K562 treated with DMSO at 1 percent for 48 hours (cell line): ENCODE results near the gene TROAP. TPM values are rescaled to one million over a fixed set of nuclear protein-coding genes. Genes with fewer than 3 reads are reported as not detected.

Experiments
- total RNA-seq: library from RNA; unstranded; fragments of 300-600 nt; gene quantifications from 2 replicates; pipeline ENCODE4 v1.2.3, GENCODE V29; 2022; ENCODE audit warnings: low replicate concordance; ENCODE audit errors: extremely low read depth

The TROAP gene
- not detected in 2 replicates for total RNA-seq

DNA sequence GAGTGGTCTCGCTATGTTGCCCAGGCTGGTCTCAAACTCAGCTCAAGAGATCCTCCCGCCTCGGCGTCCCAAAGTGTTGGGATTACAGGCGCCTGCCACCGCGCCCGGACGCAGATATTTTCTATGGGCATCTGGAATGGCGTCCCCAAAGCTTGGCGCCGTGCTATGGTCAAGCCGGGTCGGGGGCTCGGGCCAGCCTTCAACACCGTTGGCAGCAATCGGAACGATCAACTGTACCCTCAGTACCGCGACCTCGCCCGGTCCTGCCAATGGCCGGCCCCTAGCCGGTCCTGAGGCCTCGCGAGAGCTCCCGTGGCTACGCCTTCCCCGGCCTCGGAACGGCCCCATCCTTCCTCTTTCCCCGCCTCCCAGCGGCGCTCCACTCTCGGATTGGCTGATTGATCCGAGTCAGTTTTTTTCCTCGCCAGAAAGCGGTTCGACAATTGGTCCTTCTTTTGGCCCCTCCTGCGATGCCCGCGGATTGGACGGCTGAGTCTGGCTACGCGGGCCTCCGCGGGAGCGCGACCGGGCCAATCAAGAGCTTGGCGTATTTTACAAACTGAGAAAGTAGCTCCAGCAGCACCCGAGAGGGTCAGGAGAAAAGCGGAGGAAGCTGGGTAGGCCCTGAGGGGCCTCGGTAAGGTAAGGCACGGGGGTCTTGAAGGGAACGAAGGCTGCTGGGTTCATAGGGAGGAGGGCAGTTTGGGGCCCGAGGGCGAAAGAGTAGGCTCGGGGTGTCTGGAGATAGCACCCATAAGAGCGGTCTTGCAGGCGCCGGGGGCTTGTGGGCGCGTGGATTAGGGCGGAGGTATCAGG, at the start of gene TROAP:
TSS of gene TROAP (plus strand) at position 548 of the 816 bp plus-strand sequence. CDS start 354 bp downstream, outside the sequence.

GRCh38 chr12:49295082-49295936, 27.7 kb upstream of the TROAP start, which contains the start of gene PRPH:
Gene PRPH (plus strand): TSS chr12:49295147. CDS start chr12:49295201, 54 bp downstream.

GRCh38 chr12:49336645-49337584, 13.9 kb downstream of the TROAP start, which contains the start of gene C1QL4:
Gene C1QL4 (minus strand): TSS chr12:49337188. CDS start chr12:49336477, 711 bp downstream.

GRCh38 chr12:49346659-49347310, 23.7 kb downstream of the TROAP start, which contains the start of gene DNAJC22:
Gene DNAJC22 (plus strand): TSS chr12:49346888. CDS start chr12:49348873, 1,985 bp downstream.

DNA sequence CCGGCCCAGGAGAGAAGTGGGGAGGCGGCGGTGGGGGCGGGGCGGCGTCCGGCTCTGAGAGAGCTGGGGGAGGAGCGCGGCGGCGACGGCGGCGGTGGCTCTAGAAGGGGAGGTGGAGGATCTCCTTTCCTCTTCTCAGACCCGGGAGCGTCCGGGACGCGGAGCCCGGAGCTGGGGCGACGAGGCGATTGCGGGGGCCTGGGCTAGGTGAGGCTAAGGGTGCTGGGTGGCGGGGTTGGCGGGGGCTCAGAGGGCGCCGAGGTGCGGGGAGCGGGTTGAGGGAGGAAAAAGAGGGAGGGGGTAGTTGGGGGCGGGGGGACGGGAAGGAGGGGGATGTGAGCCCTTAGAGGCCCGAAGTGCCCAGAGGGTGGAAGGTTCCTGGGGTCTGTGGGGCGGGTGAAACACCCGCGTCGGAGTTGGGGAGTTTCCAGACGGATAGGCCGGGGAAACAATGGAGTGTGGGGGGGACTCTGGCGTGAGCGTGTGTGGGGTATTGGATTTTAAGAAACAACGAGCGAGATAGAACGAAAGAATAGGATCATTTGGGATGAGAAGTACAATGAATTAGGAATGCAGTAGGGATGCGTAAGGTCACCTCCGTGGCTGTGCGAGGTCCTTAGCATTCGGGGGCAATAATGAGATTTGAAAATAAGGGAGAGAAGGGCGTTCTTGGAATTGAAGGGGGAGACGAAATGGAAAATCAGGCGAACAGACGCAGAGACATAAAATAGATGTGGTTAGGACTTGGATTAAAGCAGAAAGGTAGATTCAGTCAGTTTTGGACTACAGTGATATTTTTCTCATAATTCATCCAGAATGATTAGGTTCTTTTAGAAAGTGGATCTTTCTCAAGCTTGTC, 44.6 kb downstream of the TROAP start, which contains the start of gene SPATS2:
TSS of gene SPATS2 (plus strand) at position 82 of the 859 bp plus-strand sequence. CDS start 93,551 bp downstream, outside the sequence.

Other genes with a start within 250 kb of the TROAP start
- not detected in 2 replicates for gene DHH, start 228.5 kb upstream of the TROAP start, total RNA-seq
- gene LMBR1L, start 212.4 kb upstream of the TROAP start, total RNA-seq: not detected in 2 replicates
- gene TUBA1B, start 191.9 kb upstream of the TROAP start, total RNA-seq: 2,062 and 2,220 TPM in 2 replicates
- gene TUBA1A, start 134.2 kb upstream of the TROAP start, total RNA-seq: not detected in 2 replicates
- 927 TPM in 1 of 2 replicates, not detected in the other for gene TUBA1C, start 58.2 kb upstream of the TROAP start, total RNA-seq
- not detected in 2 replicates for gene PRPH, start 28.1 kb upstream of the TROAP start, total RNA-seq
- not detected in 2 replicates for gene C1QL4, start 13.9 kb downstream of the TROAP start, total RNA-seq
- not detected in 2 replicates for gene DNAJC22, start 23.6 kb downstream of the TROAP start, total RNA-seq
- gene SPATS2, start 44.2 kb downstream of the TROAP start, total RNA-seq: not detected in 2 replicates
- gene KCNH3, start 215.8 kb downstream of the TROAP start, total RNA-seq: not detected in 2 replicates
- gene MCRS1, start 244.9 kb downstream of the TROAP start, total RNA-seq: not detected in 2 replicates